Endothelial cell of umbilical vein (primary cell): Measurements from ENCODE around the gene FIS1. TPM values are rescaled to one million over a fixed set of nuclear protein-coding genes. Genes with fewer than 3 reads are reported as not detected.
"Not testable (repeated sequence)": the region's sequence is repeated elsewhere in the genome, so short reads cannot be mapped to it uniquely, and the experiment has no call there.

ENCODE experiments used
- BruUV-seq: library from RNA; stranded (reverse); fragments of 400-500 nt; replicated peaks from 2 replicates; lab custom pipeline; 2021; lab: Mats Ljungman, UMichigan
- CTCF ChIA-PET: fragments of 300-600, 350-600 bp; sonication (Branson Sonifier 250); formaldehyde crosslinking; loops from one replicate; lab custom pipeline; 2021; ENCODE audit warnings: antibody characterized with exemption, inconsistent platforms; lab: Charles Lee
- POLR2A ChIA-PET: fragments of 300-600, 350-600 bp; sonication (Branson Sonifier 250); formaldehyde crosslinking; loops from one replicate; lab custom pipeline; 2021; ENCODE audit warnings: antibody characterized with exemption, inconsistent platforms; lab: Charles Lee
- DNase-seq: peaks from one replicate; pipeline ENCODE4 v3.0.0-alpha.2; 2011; ENCODE audit warnings: low read depth, low spot score
- FAIRE-seq: peaks from 2 replicates; lab custom pipeline; 2011; peaks lifted over from hg19 to GRCh38; lab: Jason Lieb, UNC
- H2AFZ ChIP-seq: 2 replicates; pipeline ENCODE4 v1.6.0; 2012; ENCODE audit warnings: low read depth, low read length, control low read depth, inconsistent platforms
- H3K27ac ChIP-seq: 2 replicates; pipeline ENCODE4 v1.5.1; 2011; ENCODE audit warnings: low read depth, mild to moderate bottlenecking, control low read depth, low read length, moderate library complexity; ENCODE audit not compliant: insufficient read depth
- H3K27me3 ChIP-seq, 2 experiments: 2 replicates each; pipeline versions ENCODE4 v1.6.0 to v1.6.1; 2011; ENCODE audit warnings: low read length in 2 of 2, mixed read lengths in 1 of 2; ENCODE audit not compliant: control insufficient read depth in 2 of 2, insufficient read depth in 2 of 2
- H3K36me3 ChIP-seq, 2 experiments: 2 replicates in 1 of 2; 3 replicates in 1 of 2; pipeline ENCODE4 v1.5.1; 2011; ENCODE audit warnings: low read length in 2 of 2, mild to moderate bottlenecking in 1 of 2, moderate library complexity in 1 of 2; ENCODE audit not compliant: control insufficient read depth in 2 of 2, insufficient read depth in 2 of 2; ENCODE audit errors: extremely low read depth in 1 of 2
- H3K4me1 ChIP-seq: 3 replicates; pipeline ENCODE4 v1.5.1; 2011; ENCODE audit warnings: mild to moderate bottlenecking, low read length; ENCODE audit not compliant: control insufficient read depth, insufficient read depth; ENCODE audit errors: extremely low read depth
- H3K4me2 ChIP-seq: 2 replicates; pipeline ENCODE4 v1.6.1; 2011; ENCODE audit warnings: low read length, control low read depth, mixed read lengths; ENCODE audit not compliant: insufficient read depth
- H3K4me3 ChIP-seq, 3 experiments: fragments of 200-600 bp in 1 of 3; sonication (generic), shearing (Covaris generic) in 1 of 3; replicated peaks in 1 of 3; 2 replicates each; pipeline ENCODE4 v1.5.1; 2011 to 2016; ENCODE audit warnings: control low read depth in 3 of 3, low read length in 3 of 3, mild to moderate bottlenecking in 2 of 3, inconsistent platforms in 1 of 3, low read depth in 1 of 3, moderate library complexity in 1 of 3; ENCODE audit not compliant: insufficient read depth in 1 of 3
- H3K79me2 ChIP-seq: 2 replicates; pipeline ENCODE4 v1.6.0; 2012; ENCODE audit warnings: low read length, inconsistent platforms; ENCODE audit not compliant: control insufficient read depth, insufficient read depth
- H3K9ac ChIP-seq: replicated peaks from 2 replicates; pipeline ENCODE3; 2011; ENCODE audit warnings: low read length, control low read depth; ENCODE audit not compliant: insufficient read depth; ENCODE audit errors: extremely low read depth
- H3K9me1 ChIP-seq: replicated peaks from 3 replicates; pipeline ENCODE4 v1.6.0; 2011; ENCODE audit warnings: mild to moderate bottlenecking, low read length; ENCODE audit not compliant: control insufficient read depth, insufficient read depth; ENCODE audit errors: extremely low read depth
- H3K9me3 ChIP-seq: replicated peaks from 2 replicates; pipeline ENCODE4 v1.5.1; 2012; ENCODE audit warnings: low read length, inconsistent platforms; ENCODE audit not compliant: control insufficient read depth, insufficient read depth
- H4K20me1 ChIP-seq: replicated peaks from 2 replicates; pipeline ENCODE3; 2011; ENCODE audit warnings: mild to moderate bottlenecking, low read length; ENCODE audit not compliant: control insufficient read depth, insufficient read depth; ENCODE audit errors: extremely low read depth
- CTCF ChIP-seq, 2 donors: IDR thresholded peaks; 1 replicate in 1 of 2; 2 replicates in 1 of 2; pipeline ENCODE4 v1.5.1; 2011; ENCODE audit warnings: low read length in 2 of 2, mild to moderate bottlenecking in 2 of 2, moderate library complexity in 2 of 2, control low read depth in 1 of 2, inconsistent platforms in 1 of 2, low read depth in 1 of 2; ENCODE audit not compliant: insufficient read depth in 1 of 2; ENCODE audit errors: extremely low read depth in 1 of 2
- dilution Hi-C: fragments of 300-500 bp; cut with MboI; formaldehyde crosslinking; loops from one replicate; pipeline ENCODE4 v1.15.0; 2019; ENCODE audit warnings: low sequenced_read_pairs; ENCODE audit not compliant: extremely low pct_ligation_motif_present
- intact Hi-C: fragments of 100-400 bp; cut with micrococcal nuclease; formaldehyde crosslinking; loops from one replicate; pipeline ENCODE4 v1.10.0; 2022
- polyA plus RNA-seq, 4 experiments: library from polyadenylated mRNA; depleted of rRNA in 3 of 4; stranded (reverse) in 3 of 4; unstranded in 1 of 4; fragments of >200 nt; gene quantifications; 2 replicates each; pipeline versions ENCODE4 v1.2.1 to v1.2.3, GENCODE V29; 2011 to 2012; ENCODE audit warnings: missing spikeins in 1 of 4
- total RNA-seq: library from RNA; stranded (reverse); gene quantifications from 2 replicates; pipeline ENCODE4 v1.2.3, GENCODE V29; 2021

Gene FIS1
- total and polyA plus RNA-seq, 2 donors (not counting 3 experiments of a cell fraction or from before 2014, with no cell fraction given) = 132 to 330 TPM

- dilution Hi-C loops = not testable (repeated sequence)
Measured at GRCh38 chr7:101292566-101292965, 47.7 kb upstream of the FIS1 start.

GRCh38 chr7:101290186-101291037 lies 45.5 kb upstream of the FIS1 start:
- H3K36me3 ChIP-seq, H3K9me3 ChIP-seq, H2AFZ ChIP-seq, BruUV-seq, H3K27ac ChIP-seq, dilution Hi-C loops, H3K9me1 ChIP-seq, H3K79me2 ChIP-seq, H3K9ac ChIP-seq, H3K4me3 ChIP-seq, POLR2A ChIA-PET, H3K4me2 ChIP-seq, H4K20me1 ChIP-seq, H3K4me1 ChIP-seq: not testable (repeated sequence)
- intact Hi-C loops = loop anchor here (10.0 kb wide), 1 partner anchor 396 kb away; the partner anchor contains the start of gene ACHE
- H3K27me3 ChIP-seq = peaks cover 14 to 15% of the 10 kb centered on the region in 2 experiments
- TF ChIP-seq CTCF (IDR thresholded peaks at IDR 0.05; ENCODE audit: extremely low read depth in 1 of 2, insufficient read depth in 1 of 2, low read depth in 1 of 2, low read length in 2 of 2) = peak; percentile 50 to 57
- peak; percentile 7 for DNase-seq
- CTCF ChIA-PET = interaction anchor here (0.7 to 5.2 kb wide), 29 partner anchors 8 to 1314 kb away, joined by 3 to 127 read pairs (median 4); partner anchors contain the start of genes AZGP1, VGF and ZNHIT1
- FAIRE-seq = peak; percentile 63

More at GRCh38 chr7:101292566-101292965, 47.7 kb upstream of the FIS1 start:
- H3K4me1 ChIP-seq, POLR2A ChIA-PET, H3K4me3 ChIP-seq, H3K79me2 ChIP-seq, H4K20me1 ChIP-seq, H3K27ac ChIP-seq, H3K9me3 ChIP-seq, H3K9ac ChIP-seq, H2AFZ ChIP-seq, DNase-seq, H3K9me1 ChIP-seq, H3K36me3 ChIP-seq, H3K4me2 ChIP-seq, FAIRE-seq, BruUV-seq: not testable (repeated sequence)
- intact Hi-C loops = loop anchor here (10.0 kb wide), 1 partner anchor 398 kb away; the partner anchor contains the start of gene ACHE
- CTCF ChIA-PET = interaction anchor here (0.8 to 5.2 kb wide), 6 partner anchors 10 to 150 kb away, joined by 3 to 127 read pairs (median 14); partner anchors contain the start of gene ZNHIT1
- H3K27me3 ChIP-seq = peaks cover 14% of the 10 kb centered on the region in 2 experiments

- H3K4me2 ChIP-seq, H4K20me1 ChIP-seq, POLR2A ChIA-PET, H3K36me3 ChIP-seq, H3K9me3 ChIP-seq, H2AFZ ChIP-seq, dilution Hi-C loops, H3K9me1 ChIP-seq, BruUV-seq, H3K79me2 ChIP-seq, H3K9ac ChIP-seq, H3K27ac ChIP-seq, DNase-seq, H3K4me3 ChIP-seq, FAIRE-seq, H3K4me1 ChIP-seq: not testable (repeated sequence)
- peaks cover 14% of the 10 kb centered on the region in 2 experiments for H3K27me3 ChIP-seq
- CTCF ChIA-PET = interaction anchor here (0.7 to 4.0 kb wide), 9 partner anchors 9 to 396 kb away, joined by 3 to 127 read pairs (median 5); partner anchors contain the start of gene VGF
- intact Hi-C loops = loop anchor here (10.0 kb wide), 1 partner anchor 395 kb away; the partner anchor contains the start of gene ACHE
Measured at GRCh38 chr7:101289687-101290086, 44.8 kb upstream of the FIS1 start.
